Endometrial microvascular endothelial cells (primary cell): ENCODE data around the gene CD3E. TPM values are rescaled to one million over a fixed set of nuclear protein-coding genes. Genes with fewer than 3 reads are reported as not detected.

Source experiments
- in situ Hi-C: cut with HindIII; loops from 2 replicates; pipeline ENCODE4 v1.10.0; 2017; ENCODE audit warnings: low sequenced_read_pairs, low pct_unique_long_range_greater_than_20kb; ENCODE audit errors: inconsistent ontology term
- total RNA-seq: library from RNA; depleted of rRNA; stranded (reverse); fragments of >200 nt; gene quantifications from one replicate; pipeline ENCODE4 v1.2.3, GENCODE V29; 2015; ENCODE audit errors: inconsistent ontology term

CD3E gene
- total RNA-seq, 1 donor from 2014 or later, result not detected

GRCh38 chr11:118318581-118319336 lies 14.2 kb downstream of the CD3E start:
- in situ Hi-C loops, result no loop called here

GRCh38 chr11:118319337-118319707 lies 14.8 kb downstream of the CD3E start:
- in situ Hi-C loops, result no loop called here

- in situ Hi-C loops, result no loop called here
Observed at GRCh38 chr11:118320515-118320914, 16.0 kb downstream of the CD3E start.

GRCh38 chr11:118321386-118322082 lies 17.0 kb downstream of the CD3E start:
- in situ Hi-C loops, result no loop called here

GRCh38 chr11:118322721-118323120 lies 18.2 kb downstream of the CD3E start:
- in situ Hi-C loops, result no loop called here

GRCh38 chr11:118325283-118325682 lies 20.8 kb downstream of the CD3E start:
- in situ Hi-C loops, result no loop called here

GRCh38 chr11:118328745-118329144 lies 24.2 kb downstream of the CD3E start:
- in situ Hi-C loops, result no loop called here

DNA sequence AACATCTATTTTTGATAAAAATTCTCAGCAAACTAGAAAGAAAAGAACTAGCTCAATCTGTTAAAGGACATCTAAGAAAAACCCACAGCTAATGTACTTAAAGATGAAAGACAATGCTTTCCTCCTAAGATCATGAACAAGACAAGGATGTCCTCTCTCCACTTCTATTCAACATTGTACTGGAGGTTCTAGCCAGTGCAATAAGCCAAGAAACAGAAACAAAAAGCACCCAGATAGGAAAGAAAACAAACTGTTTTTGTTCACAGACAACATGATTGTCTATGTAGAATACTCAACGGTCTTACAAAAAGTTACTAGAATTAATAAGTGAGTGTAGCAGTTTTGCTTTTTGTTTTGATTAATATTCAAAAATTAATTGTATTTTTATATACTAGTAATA lies 30.2 kb downstream of the CD3E start:
- in situ Hi-C loops, result no loop called here

GRCh38 chr11:118338637-118339061 lies 34.1 kb downstream of the CD3E start:
- in situ Hi-C loops, result no loop called here

GRCh38 chr11:118339281-118339961 lies 34.9 kb downstream of the CD3E start:
- in situ Hi-C loops, result no loop called here

- in situ Hi-C loops, result no loop called here
Observed at GRCh38 chr11:118340449-118340848, 35.9 kb downstream of the CD3E start.

DNA sequence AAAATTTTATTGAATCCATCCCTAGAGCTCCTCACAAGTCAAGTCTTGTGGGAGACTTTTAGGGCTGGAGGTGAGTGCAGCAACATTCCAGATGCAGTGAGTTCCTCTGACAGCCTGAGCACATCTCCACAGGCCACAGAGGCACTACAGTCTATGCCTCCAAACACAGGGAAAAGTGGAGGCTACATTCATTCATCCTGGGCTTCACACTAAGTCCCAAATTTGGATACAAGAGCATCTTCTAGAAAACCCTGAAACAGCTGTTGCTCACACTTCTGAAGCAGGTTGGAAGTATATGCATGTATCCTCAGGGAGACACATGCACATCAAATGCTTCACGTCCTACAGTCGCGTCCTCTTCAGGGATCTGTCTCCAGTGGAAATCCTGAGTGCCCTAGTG lies 36.7 kb downstream of the CD3E start:
- in situ Hi-C loops, result no loop called here

GRCh38 chr11:118341815-118342489 lies 37.4 kb downstream of the CD3E start:
- in situ Hi-C loops, result no loop called here

GRCh38 chr11:118342503-118343161 lies 38.1 kb downstream of the CD3E start, which contains the start of gene CD3D:
Gene CD3D (minus strand): TSS chr11:118342705. CDS start chr11:118342607, 98 bp downstream.
- in situ Hi-C loops, result no loop called here

DNA sequence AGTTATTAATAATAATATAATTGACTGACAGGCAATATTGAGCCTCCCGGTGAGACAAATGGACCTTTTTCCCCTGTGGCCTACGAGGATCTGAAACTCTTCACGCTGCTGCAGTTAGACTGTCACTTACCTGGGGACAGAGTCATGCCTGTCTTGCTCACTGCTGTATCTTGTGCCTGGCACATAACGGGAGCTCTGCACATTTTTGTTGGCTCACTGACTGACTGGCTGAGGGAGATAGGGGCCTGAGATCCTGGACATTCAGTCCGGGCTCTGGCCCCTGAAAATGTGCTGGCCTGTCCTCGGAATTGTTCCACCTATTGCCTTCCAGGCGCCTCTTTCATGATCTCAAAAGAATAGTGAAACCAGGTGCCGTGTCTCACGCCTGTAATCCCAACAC lies 38.7 kb downstream of the CD3E start:
- in situ Hi-C loops, result no loop called here

DNA sequence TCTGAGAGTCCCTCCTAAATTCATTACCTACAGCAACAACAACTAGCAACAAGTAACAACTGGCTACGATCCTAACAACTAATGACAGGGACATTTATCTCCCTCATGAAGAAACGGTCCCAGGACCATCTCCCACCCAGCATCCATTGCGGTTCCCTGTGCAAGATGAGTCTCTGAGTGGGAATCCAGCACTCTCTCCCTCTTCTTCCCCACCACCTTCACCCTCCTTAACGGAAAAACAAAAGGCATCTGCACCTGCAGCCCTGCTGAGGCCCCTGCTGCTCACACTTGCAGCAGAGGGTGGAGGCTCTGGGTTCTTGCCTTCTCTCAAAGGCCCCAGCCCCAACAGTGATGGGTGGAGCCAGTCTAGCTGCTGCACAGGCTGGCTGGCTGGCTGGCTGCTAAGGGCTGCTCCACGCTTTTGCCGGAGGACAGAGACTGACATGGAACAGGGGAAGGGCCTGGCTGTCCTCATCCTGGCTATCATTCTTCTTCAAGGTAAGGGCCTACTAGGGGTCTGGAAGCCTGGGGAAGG lies 39.5 kb downstream of the CD3E start, which contains the start of gene CD3G:
TSS of gene CD3G (plus strand) at position 364 of the 535 bp plus-strand sequence. CDS start at position 444, 80 bp downstream.
- in situ Hi-C loops, result no loop called here

DNA sequence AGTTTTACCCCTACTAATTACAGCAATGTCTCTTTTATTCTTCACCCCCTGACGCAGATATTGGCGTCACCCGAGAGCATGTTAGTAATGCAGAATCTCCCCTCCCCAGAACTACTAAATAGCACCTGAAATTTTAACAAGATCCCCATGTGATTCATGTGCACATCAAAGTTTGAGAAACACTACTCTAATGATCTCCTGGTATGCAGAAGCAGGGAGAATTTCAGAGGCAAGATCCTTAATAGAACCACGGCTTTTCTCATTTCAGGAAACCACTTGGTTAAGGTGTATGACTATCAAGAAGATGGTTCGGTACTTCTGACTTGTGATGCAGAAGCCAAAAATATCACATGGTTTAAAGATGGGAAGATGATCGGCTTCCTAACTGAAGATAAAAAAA lies 44.9 kb downstream of the CD3E start:
- in situ Hi-C loops, result no loop called here

DNA sequence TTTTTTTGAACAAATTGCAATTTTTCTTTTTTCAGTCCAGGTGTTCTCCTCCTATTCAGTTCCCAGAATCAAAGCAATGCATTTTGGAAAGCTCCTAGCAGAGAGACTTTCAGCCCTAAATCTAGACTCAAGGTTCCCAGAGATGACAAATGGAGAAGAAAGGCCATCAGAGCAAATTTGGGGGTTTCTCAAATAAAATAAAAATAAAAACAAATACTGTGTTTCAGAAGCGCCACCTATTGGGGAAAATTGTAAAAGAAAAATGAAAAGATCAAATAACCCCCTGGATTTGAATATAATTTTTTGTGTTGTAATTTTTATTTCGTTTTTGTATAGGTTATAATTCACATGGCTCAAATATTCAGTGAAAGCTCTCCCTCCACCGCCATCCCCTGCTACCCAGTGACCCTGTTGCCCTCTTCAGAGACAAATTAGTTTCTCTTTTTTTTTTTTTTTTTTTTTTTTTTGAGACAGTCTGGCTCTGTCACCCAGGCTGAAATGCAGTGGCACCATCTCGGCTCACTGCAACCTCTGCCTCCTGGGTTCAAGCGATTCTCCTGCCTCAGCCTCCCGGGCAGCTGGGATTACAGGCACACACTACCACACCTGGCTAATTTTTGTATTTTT lies 48.7 kb downstream of the CD3E start:
- in situ Hi-C loops, result no loop called here
